CD14-positive monocyte (primary cell): Measurements from ENCODE around the gene PTPRR. TPM values are rescaled to one million over a fixed set of nuclear protein-coding genes. Genes with fewer than 3 reads are reported as not detected.

Experiments
- DNase-seq, 3 donors: peaks; one replicate each; pipeline ENCODE4 v3.0.0-alpha.2; 2011 to 2022
- H2AFZ ChIP-seq: 2 replicates; pipeline ENCODE4 v1.6.0; 2012; ENCODE audit warnings: mild to moderate bottlenecking, low read depth, low read length, inconsistent platforms; ENCODE audit not compliant: insufficient read depth, poor library complexity, severe bottlenecking
- H3K27ac ChIP-seq, 2 donors: 1 replicate in 1 of 2; 2 replicates in 1 of 2; pipeline ENCODE4 v1.5.1; 2012 to 2013; ENCODE audit warnings: low read length in 2 of 2, control low read depth in 1 of 2, inconsistent platforms in 1 of 2, low read depth in 1 of 2, mild to moderate bottlenecking in 1 of 2
- H3K27me3 ChIP-seq, 2 donors: one replicate each; pipeline versions ENCODE4 v1.6.0 to v1.6.1; 2011 to 2013; ENCODE audit warnings: low read length in 2 of 2; ENCODE audit not compliant: control insufficient read depth in 2 of 2, insufficient read depth in 2 of 2
- H3K36me3 ChIP-seq, 2 donors: replicated peaks in 1 of 2; 1 replicate in 1 of 2; 2 replicates in 1 of 2; pipeline versions ENCODE4 v1.5.1 to v1.6.1; 2012 to 2013; ENCODE audit warnings: low read length in 2 of 2, control low read depth in 1 of 2, inconsistent platforms in 1 of 2, mild to moderate bottlenecking in 1 of 2; ENCODE audit not compliant: insufficient read depth in 2 of 2, control insufficient read depth in 1 of 2
- H3K4me1 ChIP-seq, 2 donors: 1 replicate in 1 of 2; 2 replicates in 1 of 2; pipeline versions ENCODE4 v1.5.1 to v1.6.1; 2012 to 2013; ENCODE audit warnings: low read length in 2 of 2, control low read depth in 1 of 2, inconsistent platforms in 1 of 2, mild to moderate bottlenecking in 1 of 2, moderate library complexity in 1 of 2; ENCODE audit not compliant: insufficient read depth in 2 of 2, control insufficient read depth in 1 of 2
- H3K4me2 ChIP-seq: replicated peaks from 2 replicates; pipeline ENCODE3; 2012; ENCODE audit warnings: low read length, moderate library complexity, mild to moderate bottlenecking; ENCODE audit not compliant: poor library complexity, severe bottlenecking; ENCODE audit errors: extremely low read depth
- H3K4me3 ChIP-seq, 3 experiments: fragments of 200-600 bp in 1 of 3; sonication (generic) in 1 of 3; replicated peaks in 1 of 3; 1 replicate in 2 of 3; 2 replicates in 1 of 3; pipeline ENCODE4 v1.5.1; 2011 to 2013; ENCODE audit warnings: low read length in 3 of 3, mild to moderate bottlenecking in 3 of 3, control low read depth in 2 of 3, low read depth in 2 of 3, inconsistent platforms in 1 of 3, moderate library complexity in 1 of 3
- H3K79me2 ChIP-seq: 2 replicates; pipeline ENCODE4 v1.6.0; 2012; ENCODE audit warnings: mild to moderate bottlenecking, control low read depth, inconsistent platforms, low read length, moderate library complexity; ENCODE audit not compliant: insufficient read depth
- H3K9ac ChIP-seq: 2 replicates; pipeline ENCODE4 v1.6.0; 2017; ENCODE audit warnings: low read length, mild to moderate bottlenecking; ENCODE audit not compliant: insufficient read depth, poor library complexity, severe bottlenecking
- H3K9me3 ChIP-seq, 2 donors: replicated peaks in 1 of 2; 1 replicate in 1 of 2; 2 replicates in 1 of 2; pipeline versions ENCODE4 v1.5.1 to v1.6.1; 2012 to 2013; ENCODE audit warnings: low read length in 2 of 2, control low read depth in 1 of 2; ENCODE audit not compliant: control insufficient read depth in 1 of 2, insufficient read depth in 1 of 2
- H4K20me1 ChIP-seq: 2 replicates; pipeline ENCODE4 v1.6.0; 2012; ENCODE audit warnings: mild to moderate bottlenecking, low read length, control low read depth, moderate library complexity; ENCODE audit not compliant: insufficient read depth
- H3K27ac Mint-ChIP-seq, 7 donors: one replicate each; pipeline ENCODE4 v1.8.0; 2020; ENCODE audit warnings: mild to moderate bottlenecking in 7 of 7, mixed read lengths in 7 of 7, moderate library complexity in 6 of 7, inconsistent platforms in 2 of 7
- H3K27me3 Mint-ChIP-seq, 3 donors: one replicate each; pipeline ENCODE4 v1.8.0; 2021 to 2022; ENCODE audit warnings: low read depth in 3 of 3, mild to moderate bottlenecking in 3 of 3, mixed read lengths in 3 of 3, moderate library complexity in 3 of 3, inconsistent platforms in 1 of 3
- H3K36me3 Mint-ChIP-seq, 2 donors: one replicate each; pipeline ENCODE4 v1.8.0; 2020; ENCODE audit warnings: mixed read lengths in 2 of 2, inconsistent platforms in 1 of 2, mild to moderate bottlenecking in 1 of 2
- H3K4me1 Mint-ChIP-seq: one replicate; pipeline ENCODE4 v1.8.0; 2020; ENCODE audit warnings: mild to moderate bottlenecking, mixed read lengths
- H3K4me3 Mint-ChIP-seq, 2 donors: one replicate each; pipeline ENCODE4 v1.8.0; 2020; ENCODE audit warnings: mild to moderate bottlenecking in 2 of 2, mixed read lengths in 2 of 2, moderate library complexity in 1 of 2
- H3K9me3 Mint-ChIP-seq, 7 donors: one replicate each; pipeline ENCODE4 v1.8.0; 2020 to 2022; ENCODE audit warnings: mixed read lengths in 7 of 7, mild to moderate bottlenecking in 6 of 7, moderate library complexity in 6 of 7, inconsistent platforms in 2 of 7
- WGBS: methylation state at CpG from one replicate; pipeline ENCODE4 v1.1.5; 2013; ENCODE audit warnings: missing lambda C conversion rate; ENCODE audit not compliant: insufficient coverage; 5-methylcytosine and 5-hydroxymethylcytosine counted together
- intact Hi-C, 2 donors: fragments of 100-400 bp; cut with micrococcal nuclease; formaldehyde crosslinking; loops; one replicate each; pipeline versions ENCODE4 v1.15.0 to v1.15.1; 2023
- polyA plus RNA-seq, 3 donors: library from polyadenylated mRNA; depleted of rRNA in 1 of 3; unstranded in 2 of 3; stranded (reverse) in 1 of 3; fragments of 300-500 nt in 2 of 3; fragments of >200 nt in 1 of 3; fragmentation: Illumina TruSeq in 2 of 3; gene quantifications; 1 replicate in 2 of 3; 2 replicates in 1 of 3; pipeline ENCODE4 v1.2.3, GENCODE V29; 2012 to 2021
- TF ChIP-seq, protein P1 (sequence below): fragments of 200-600 bp; IDR thresholded peaks from one replicate; pipeline ENCODE4 v1.8.0; 2022; ENCODE audit warnings: antibody characterized with exemption, mild to moderate bottlenecking

The PTPRR gene
- polyA plus RNA-seq, 3 donors, result not detected

DNA sequence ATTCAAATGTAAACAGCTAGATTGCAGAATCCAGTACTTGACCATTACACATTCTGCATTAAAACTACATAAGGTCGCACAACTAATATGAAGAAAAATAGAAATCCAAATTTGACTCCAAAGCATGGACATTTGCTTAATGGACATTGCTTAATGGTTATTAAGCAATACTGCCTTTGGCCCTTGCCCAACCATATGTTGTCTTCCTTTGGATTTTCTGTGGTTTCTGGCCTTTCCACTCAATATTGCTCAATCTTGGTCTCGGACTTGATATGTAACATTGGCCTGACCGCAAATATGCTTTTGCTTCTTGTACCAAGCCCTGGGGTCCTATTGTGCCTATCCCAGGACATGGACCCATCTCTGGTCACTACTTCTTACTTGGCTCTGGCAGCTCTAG, 67.2 kb downstream of the PTPRR start:
- peak in 2 of 3 donors; percentile 0 to 35 for DNase-seq
- Histone ChIP-seq H3K27ac (no peak overlapping the region), H3K9ac (no peak overlapping the region), H3K27me3 (no peaks in the 10 kb centered on the region), H3K4me1 (peaks cover 0 to 8% of the 10 kb centered on the region in 2 donors), H3K79me2 (no peaks in the 10 kb centered on the region), H3K36me3 (no peaks in the 10 kb centered on the region), H3K4me2 (no peak overlapping the region), H4K20me1 (no peaks in the 10 kb centered on the region), H2AFZ (no peak overlapping the region), H3K9me3 (no peaks in the 10 kb centered on the region), H3K4me3 (no peak overlapping the region)
- WGBS, result 63% methylated on average over 3 of the region's 3 CpGs
- Mint-ChIP-seq H3K27ac (no peak overlapping the region), H3K27me3 (no peaks in the 10 kb centered on the region), H3K36me3 (no peaks in the 10 kb centered on the region), H3K9me3 (peaks cover 0 to 3% (median 0%) of the 10 kb centered on the region in 7 donors), H3K4me3 (no peak overlapping the region), H3K4me1 (peaks cover 14% of the 10 kb centered on the region)
- intact Hi-C loops, result no loop called here
- TF ChIP-seq, protein P1, sequence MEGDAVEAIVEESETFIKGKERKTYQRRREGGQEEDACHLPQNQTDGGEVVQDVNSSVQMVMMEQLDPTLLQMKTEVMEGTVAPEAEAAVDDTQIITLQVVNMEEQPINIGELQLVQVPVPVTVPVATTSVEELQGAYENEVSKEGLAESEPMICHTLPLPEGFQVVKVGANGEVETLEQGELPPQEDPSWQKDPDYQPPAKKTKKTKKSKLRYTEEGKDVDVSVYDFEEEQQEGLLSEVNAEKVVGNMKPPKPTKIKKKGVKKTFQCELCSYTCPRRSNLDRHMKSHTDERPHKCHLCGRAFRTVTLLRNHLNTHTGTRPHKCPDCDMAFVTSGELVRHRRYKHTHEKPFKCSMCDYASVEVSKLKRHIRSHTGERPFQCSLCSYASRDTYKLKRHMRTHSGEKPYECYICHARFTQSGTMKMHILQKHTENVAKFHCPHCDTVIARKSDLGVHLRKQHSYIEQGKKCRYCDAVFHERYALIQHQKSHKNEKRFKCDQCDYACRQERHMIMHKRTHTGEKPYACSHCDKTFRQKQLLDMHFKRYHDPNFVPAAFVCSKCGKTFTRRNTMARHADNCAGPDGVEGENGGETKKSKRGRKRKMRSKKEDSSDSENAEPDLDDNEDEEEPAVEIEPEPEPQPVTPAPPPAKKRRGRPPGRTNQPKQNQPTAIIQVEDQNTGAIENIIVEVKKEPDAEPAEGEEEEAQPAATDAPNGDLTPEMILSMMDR, result no peak

- H3K27me3 Mint-ChIP-seq, result no peaks in the 10 kb centered on the region
- no peaks in the 10 kb centered on the region for H3K36me3 Mint-ChIP-seq
- H3K4me3 Mint-ChIP-seq, result no peak overlapping the region
- peaks cover 0 to 3% (median 0%) of the 10 kb centered on the region in 7 donors for H3K9me3 Mint-ChIP-seq
- Histone ChIP-seq H4K20me1 (no peaks in the 10 kb centered on the region), H3K9ac (no peak overlapping the region), H3K9me3 (no peaks in the 10 kb centered on the region), H3K4me2 (no peak overlapping the region), H3K36me3 (no peaks in the 10 kb centered on the region), H2AFZ (no peak overlapping the region), H3K27me3 (no peaks in the 10 kb centered on the region), H3K4me1 (peaks cover 0 to 8% of the 10 kb centered on the region in 2 donors), H3K79me2 (no peaks in the 10 kb centered on the region), H3K4me3 (no peak overlapping the region), H3K27ac (no peak overlapping the region)
- H3K27ac Mint-ChIP-seq, result no peak overlapping the region
- DNase-seq, result no peak
- intact Hi-C loops, result no loop called here
- peaks cover 14% of the 10 kb centered on the region for H3K4me1 Mint-ChIP-seq
- WGBS, result 92% methylated on average over 2 of the region's 7 CpGs
- TF ChIP-seq, protein P1, result no peak
These were observed 68.0 kb downstream of the PTPRR start for GRCh38 chr12:70852416-70853150.
